ENCODE results near the gene CASZ1. TPM values are rescaled to one million over a fixed set of nuclear protein-coding genes. Genes with fewer than 3 reads are reported as not detected.

CASZ1 gene
- total RNA-seq, 1 experiment from 2014 or later, result 27.8 TPM

- DNase-seq (ENCODE audit: low read depth, low spot score) (no peak), ATAC-seq (no peak)
- intact Hi-C loops (cut with micrococcal nuclease; ENCODE audit: unreplicated experiment) (loop anchor here (10.0 kb wide), 1 partner anchor 110 kb away; no protein-coding TSS in a partner anchor), in situ Hi-C loops (cut with HindIII; ENCODE audit: low pct_unique_long_range_greater_than_20kb, low sequenced_read_pairs) (no loop called here)
- Histone ChIP-seq H3K36me3 (ENCODE audit: control insufficient read depth, insufficient read depth, low read length) (peaks cover 3% of the 10 kb centered on the region; the same call in 1 of the 2 replicates), H3K27me3 (ENCODE audit: control insufficient read depth, insufficient read depth, low read length) (no peaks in the 10 kb centered on the region), H3K4me1 (ENCODE audit: control insufficient read depth, insufficient read depth, low read length) (no peaks in the 10 kb centered on the region), H3K4me3 (ENCODE audit: low read depth in 2 of 2, low read length in 2 of 2) (no peak overlapping the region), H3K27ac (ENCODE audit: low read length) (no peak overlapping the region), H3K9me3 (ENCODE audit: control insufficient read depth, insufficient read depth, low read depth, low read length) (no peaks in the 10 kb centered on the region)
- POLR2A ChIA-PET, result no interaction called here
- BruUV-seq (replicated peaks), result no TSS peak
- CTCF ChIA-PET, result no interaction called here
- TF ChIP-seq TCF7L2 (IDR thresholded peaks at IDR 0.05; ENCODE audit: low read depth, low read length) (no peak), REST (IDR thresholded peaks at IDR 0.05; ENCODE audit: insufficient read depth in 1 of 2, low read depth in 2 of 2, low read length in 1 of 2) (no peak), CTCF (IDR thresholded peaks at IDR 0.05) (no peak), SIN3A (IDR thresholded peaks at IDR 0.05; ENCODE audit: borderline replicate concordance, insufficient read depth, low read depth, low read length) (no peak), POLR2AphosphoS5 (IDR thresholded peaks at IDR 0.05; ENCODE audit: low read depth, low read length) (no peak)
Measured at GRCh38 chr1:10625076-10625475, 171.4 kb downstream of the CASZ1 start.

- no peak for DNase-seq (ENCODE audit: low read depth, low spot score)
- POLR2A ChIA-PET, result no interaction called here
- ATAC-seq, result no peak
- peaks cover 3% of the 10 kb centered on the region; the same call in 1 of the 2 replicates for H3K36me3 ChIP-seq (ENCODE audit: control insufficient read depth, insufficient read depth, low read length)
- TF ChIP-seq SIN3A (IDR thresholded peaks at IDR 0.05; ENCODE audit: borderline replicate concordance, insufficient read depth, low read depth, low read length) (no peak), REST (IDR thresholded peaks at IDR 0.05; ENCODE audit: insufficient read depth in 1 of 2, low read depth in 2 of 2, low read length in 1 of 2) (no peak), CTCF (IDR thresholded peaks at IDR 0.05) (no peak), TCF7L2 (IDR thresholded peaks at IDR 0.05; ENCODE audit: low read depth, low read length) (no peak), POLR2AphosphoS5 (IDR thresholded peaks at IDR 0.05; ENCODE audit: low read depth, low read length) (no peak)
- H3K4me1 ChIP-seq (ENCODE audit: control insufficient read depth, insufficient read depth, low read length), result no peaks in the 10 kb centered on the region
- CTCF ChIA-PET, result no interaction called here
- no peak overlapping the region for H3K4me3 ChIP-seq (ENCODE audit: low read depth in 2 of 2, low read length in 2 of 2)
- BruUV-seq (replicated peaks), result no TSS peak
- intact Hi-C loops (cut with micrococcal nuclease; ENCODE audit: unreplicated experiment) (loop anchor here (10.0 kb wide), 1 partner anchor 110 kb away; no protein-coding TSS in a partner anchor), in situ Hi-C loops (cut with HindIII; ENCODE audit: low pct_unique_long_range_greater_than_20kb, low sequenced_read_pairs) (no loop called here)
- H3K27ac ChIP-seq (ENCODE audit: low read length), result no peak overlapping the region
- H3K27me3 ChIP-seq (ENCODE audit: control insufficient read depth, insufficient read depth, low read length), result no peaks in the 10 kb centered on the region
- no peaks in the 10 kb centered on the region for H3K9me3 ChIP-seq (ENCODE audit: control insufficient read depth, insufficient read depth, low read depth, low read length)
Measured at GRCh38 chr1:10624256-10625050, 172.0 kb downstream of the CASZ1 start.

Data from Panc1 (cell line).